ENCODE data around the gene GABPB2. TPM values are rescaled to one million over a fixed set of nuclear protein-coding genes. Genes with fewer than 3 reads are reported as not detected.
A peak's percentile ranks its signal among the peaks of the same experiment; 100 is the strongest.

The GABPB2 gene
- total RNA-seq, 4 donors from 2014 or later = 20.6 to 28.5 (median 21.6) TPM

DNA sequence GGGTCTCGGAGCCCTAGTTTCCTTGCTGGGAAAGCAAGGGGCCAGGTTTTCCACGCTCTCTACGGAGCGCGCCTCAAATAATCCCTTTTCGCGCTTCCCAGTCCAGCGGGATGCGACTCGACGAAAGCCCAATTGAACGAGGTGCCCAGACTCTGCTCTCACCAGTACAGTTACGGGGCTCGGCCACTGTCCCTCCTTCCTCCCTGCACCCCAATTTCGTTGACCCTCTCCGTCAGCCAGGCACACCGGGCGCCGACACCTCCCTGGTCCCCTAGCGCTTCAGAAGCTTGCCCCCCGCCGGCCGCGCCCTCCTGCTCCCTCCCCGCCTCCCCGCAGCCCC, 75.5 kb downstream of the GABPB2 start:
- no peaks in the 10 kb centered on the region for H3K27me3 ChIP-seq
- ATAC-seq = peak; percentile 2
- WGBS, 2 donors (ENCODE audit: low coverage in 1 of 2) = 0 to 1% methylated on average over 14 to 16 of the region's 26 CpGs
- peak overlapping the region; percentile 38 to 67 for H3K4me3 ChIP-seq
- H3K36me3 ChIP-seq = peaks cover 0 to 8% of the 10 kb centered on the region in 2 donors
- H3K9me3 ChIP-seq = no peaks in the 10 kb centered on the region
- no peak for TF ChIP-seq POLR2A (IDR thresholded peaks at IDR 0.05)
- TF ChIP-seq POLR2AphosphoS5 (IDR thresholded peaks at IDR 0.05) = no peak
- no peak for TF ChIP-seq EP300 (IDR thresholded peaks at IDR 0.05)
- TF ChIP-seq, protein P1, sequence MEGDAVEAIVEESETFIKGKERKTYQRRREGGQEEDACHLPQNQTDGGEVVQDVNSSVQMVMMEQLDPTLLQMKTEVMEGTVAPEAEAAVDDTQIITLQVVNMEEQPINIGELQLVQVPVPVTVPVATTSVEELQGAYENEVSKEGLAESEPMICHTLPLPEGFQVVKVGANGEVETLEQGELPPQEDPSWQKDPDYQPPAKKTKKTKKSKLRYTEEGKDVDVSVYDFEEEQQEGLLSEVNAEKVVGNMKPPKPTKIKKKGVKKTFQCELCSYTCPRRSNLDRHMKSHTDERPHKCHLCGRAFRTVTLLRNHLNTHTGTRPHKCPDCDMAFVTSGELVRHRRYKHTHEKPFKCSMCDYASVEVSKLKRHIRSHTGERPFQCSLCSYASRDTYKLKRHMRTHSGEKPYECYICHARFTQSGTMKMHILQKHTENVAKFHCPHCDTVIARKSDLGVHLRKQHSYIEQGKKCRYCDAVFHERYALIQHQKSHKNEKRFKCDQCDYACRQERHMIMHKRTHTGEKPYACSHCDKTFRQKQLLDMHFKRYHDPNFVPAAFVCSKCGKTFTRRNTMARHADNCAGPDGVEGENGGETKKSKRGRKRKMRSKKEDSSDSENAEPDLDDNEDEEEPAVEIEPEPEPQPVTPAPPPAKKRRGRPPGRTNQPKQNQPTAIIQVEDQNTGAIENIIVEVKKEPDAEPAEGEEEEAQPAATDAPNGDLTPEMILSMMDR (IDR thresholded peaks at IDR 0.05) = no peak
- H3K27ac ChIP-seq = peak overlapping the region in 3 of 4 donors; percentile 82 to 93 (median 86)
- H3K4me1 ChIP-seq = peaks cover 0 to 53% (median 26%) of the 10 kb centered on the region in 3 donors

DNA sequence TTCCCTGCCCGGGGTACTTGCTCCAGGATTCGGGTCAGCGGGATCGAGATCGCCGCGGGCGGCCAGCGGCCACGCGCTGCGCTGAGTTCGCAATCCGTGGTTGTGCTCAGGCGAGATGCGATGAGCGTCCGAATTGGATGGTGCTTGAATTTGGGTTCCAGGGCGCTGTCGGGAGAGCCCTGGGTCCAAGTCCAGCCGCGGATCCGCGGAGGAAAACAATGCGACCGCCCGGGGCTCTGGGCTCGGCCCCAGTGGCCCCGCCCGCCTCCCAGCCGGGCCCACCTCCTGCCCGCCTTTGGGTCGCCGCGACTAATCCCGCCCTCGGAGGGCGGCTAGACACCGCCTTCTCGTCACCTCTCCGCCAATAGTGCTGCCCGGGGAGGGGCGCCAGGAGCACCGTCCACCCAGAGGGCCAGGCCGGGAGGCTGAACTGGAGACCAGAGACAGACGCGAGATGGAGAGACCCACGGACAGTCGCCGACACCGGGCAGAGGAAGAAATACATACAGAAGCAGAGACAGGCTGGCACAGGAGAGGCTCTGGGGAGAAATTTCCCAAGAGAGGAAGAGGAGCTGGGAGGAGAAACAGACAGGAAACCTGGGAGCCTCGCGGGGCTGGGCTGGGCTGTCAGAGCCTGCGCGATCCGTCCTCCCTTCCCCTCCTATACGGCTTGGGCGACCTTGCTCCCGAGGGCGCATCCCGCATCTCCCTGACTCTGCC, 76.0 kb downstream of the GABPB2 start, which contains the start of gene SEMA6C:
SEMA6C (minus strand) TSS at position 220 of the 720 bp plus-strand sequence. CDS start 4,010 bp downstream, outside the sequence.
- H3K36me3 ChIP-seq = peaks cover 0 to 8% of the 10 kb centered on the region in 2 donors
- peak within 1 kb of the TSS; percentile 38 to 67 for H3K4me3 ChIP-seq
- no peaks in the 10 kb centered on the region for H3K9me3 ChIP-seq
- no peak for TF ChIP-seq EP300 (IDR thresholded peaks at IDR 0.05)
- TF ChIP-seq POLR2A (IDR thresholded peaks at IDR 0.05) = peak; percentile 76 to 82
- TF ChIP-seq, protein P1 (IDR thresholded peaks at IDR 0.05) = no peak
- TF ChIP-seq POLR2AphosphoS5 (IDR thresholded peaks at IDR 0.05) = peak; percentile 78
- no peaks in the 10 kb centered on the region for H3K27me3 ChIP-seq
- H3K4me1 ChIP-seq = peaks cover 0 to 53% (median 26%) of the 10 kb centered on the region in 3 donors
- peak; percentile 98 for ATAC-seq
- 0 to 2% methylated on average over 8 to 11 of the region's 61 CpGs for WGBS, 2 donors (ENCODE audit: low coverage in 1 of 2)
- H3K27ac ChIP-seq = peak within 1 kb of the TSS; percentile 9 to 93 (median 84)

DNA sequence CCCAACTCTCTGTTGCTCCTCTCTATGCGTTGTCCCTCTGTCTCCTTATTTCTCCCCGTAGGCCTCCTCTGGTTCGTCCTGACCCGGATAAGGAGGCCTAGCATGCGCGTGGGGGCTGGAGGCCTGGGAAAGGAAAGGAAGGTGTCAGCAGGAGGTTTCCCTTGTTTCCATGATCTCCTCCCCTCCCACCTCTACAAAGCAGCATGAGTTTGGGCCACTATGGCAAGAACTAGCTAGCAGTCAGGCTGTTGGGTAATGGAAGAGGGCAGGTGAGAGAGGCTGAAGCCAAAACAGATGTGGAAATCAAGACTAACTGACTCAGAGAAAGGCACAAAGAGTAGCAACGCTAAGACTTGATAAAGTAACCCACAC, 76.6 kb downstream of the GABPB2 start:
- peak overlapping the region; percentile 9 to 93 (median 84) for H3K27ac ChIP-seq
- peak; percentile 10 for ATAC-seq

DNA sequence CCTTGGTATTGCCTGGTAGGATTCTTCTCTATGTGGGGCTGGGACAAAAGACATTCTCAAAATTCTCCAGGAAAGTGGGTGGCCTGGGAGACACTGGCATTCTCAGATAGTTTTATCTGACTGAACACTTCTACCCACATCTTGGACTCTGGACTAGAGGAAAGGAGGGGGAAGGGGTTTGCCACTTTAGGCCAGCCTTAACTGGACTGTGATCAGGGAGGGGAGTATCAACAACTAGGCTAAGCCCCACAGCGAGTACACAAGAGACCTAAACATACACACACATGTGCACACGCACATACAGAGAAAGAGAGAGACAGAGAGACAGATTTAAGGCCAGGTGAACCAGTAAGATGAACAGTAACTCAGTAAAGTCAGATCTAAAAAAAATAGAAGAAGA, 77.1 kb downstream of the GABPB2 start:
- no peak for TF ChIP-seq POLR2AphosphoS5 (IDR thresholded peaks at IDR 0.05)
- no peak for TF ChIP-seq EP300 (IDR thresholded peaks at IDR 0.05)
- no peak for TF ChIP-seq POLR2A (IDR thresholded peaks at IDR 0.05)
- TF ChIP-seq, protein P1 (IDR thresholded peaks at IDR 0.05) = no peak
- Histone ChIP-seq H3K9me3 (no peaks in the 10 kb centered on the region), H3K27ac (peak overlapping the region in 3 of 4 donors; percentile 82 to 93 (median 86))

More for the DNA sequence above, 76.6 kb downstream of the GABPB2 start:
- Histone ChIP-seq H3K9me3 (no peaks in the 10 kb centered on the region), H3K4me1 (peaks cover 0 to 52% (median 26%) of the 10 kb centered on the region in 3 donors), H3K27me3 (no peaks in the 10 kb centered on the region), H3K36me3 (peaks cover 0 to 5% of the 10 kb centered on the region in 2 donors), H3K4me3 (peak overlapping the region; percentile 38 to 67)
- no peak for TF ChIP-seq EP300 (IDR thresholded peaks at IDR 0.05)
- WGBS, 2 donors (ENCODE audit: low coverage in 1 of 2) = 4 to 17% methylated on average over 1 to 3 of the region's 7 CpGs

DNA sequence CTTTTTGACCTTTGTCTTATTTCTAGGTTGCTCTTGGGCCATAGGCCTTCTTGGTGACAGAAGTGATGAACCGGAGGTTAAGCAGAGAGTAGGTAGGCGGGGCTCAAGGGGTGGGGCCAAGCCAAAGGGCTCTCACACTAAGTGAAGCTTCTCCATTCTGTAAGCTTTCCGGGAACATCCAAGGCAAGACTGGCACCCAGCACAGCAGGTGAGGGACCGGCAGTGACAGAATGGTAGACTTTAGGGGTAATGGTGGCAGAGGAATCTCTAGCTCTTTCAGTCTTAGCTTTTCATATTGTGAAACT, 85.9 kb downstream of the GABPB2 start, which contains the start of gene TNFAIP8L2:
TNFAIP8L2 (plus strand) TSS at position 135 of the 305 bp plus-strand sequence. CDS start 2,049 bp downstream, outside the sequence.
- H3K27me3 ChIP-seq = no peaks in the 10 kb centered on the region
- no peak for ATAC-seq
- H3K27ac ChIP-seq = peak within 1 kb of the TSS in 2 of 4 donors; percentile 24 to 48
- H3K4me3 ChIP-seq = peak within 1 kb of the TSS in 1 of 2 donors; percentile 38
- H3K36me3 ChIP-seq = peaks cover 0 to 58% of the 10 kb centered on the region in 2 donors
- H3K4me1 ChIP-seq = peaks cover 0 to 25% (median 0%) of the 10 kb centered on the region in 3 donors
- WGBS, 2 donors (ENCODE audit: low coverage in 1 of 2) = 66 to 90% methylated on average over 2 to 3 of the region's 4 CpGs
- no peaks in the 10 kb centered on the region for H3K9me3 ChIP-seq
- TF ChIP-seq POLR2AphosphoS5 (IDR thresholded peaks at IDR 0.05) = no peak
- TF ChIP-seq POLR2A (IDR thresholded peaks at IDR 0.05) = no peak
- no peak for TF ChIP-seq EP300 (IDR thresholded peaks at IDR 0.05)
- TF ChIP-seq, protein P1 (IDR thresholded peaks at IDR 0.05) = no peak

More for the DNA sequence above, 77.1 kb downstream of the GABPB2 start:
- no CpG with 5 or more reads among the region's 2 CpGs for WGBS, 2 donors (ENCODE audit: low coverage in 1 of 2)
- H3K4me3 ChIP-seq = no peak overlapping the region
- no peaks in the 10 kb centered on the region for H3K36me3 ChIP-seq
- no peak for ATAC-seq
- peaks cover 0 to 46% (median 25%) of the 10 kb centered on the region in 3 donors for H3K4me1 ChIP-seq
- H3K27me3 ChIP-seq = no peaks in the 10 kb centered on the region

Data from gastroesophageal sphincter (tissue), 4 donors.